IMR-90 (cell line): ENCODE results near the gene DEFB131B.
"Not testable (repeated sequence)": the region's sequence is repeated elsewhere in the genome, so short reads cannot be mapped to it uniquely, and the experiment has no call there.

Experiments
- CEBPB ChIP-seq: IDR thresholded peaks from 2 replicates; pipeline ENCODE4 v1.6.1; 2012; ENCODE audit warnings: low read depth, low read length, improper control_type of control experiment
- FOS ChIP-seq: fragments of 150-350 bp; IDR thresholded peaks from 2 replicates; pipeline ENCODE4 v1.6.1; 2016; ENCODE audit warnings: low read depth, low read length
- MXI1 ChIP-seq: IDR thresholded peaks from 2 replicates; pipeline ENCODE4 v1.6.1; 2012; ENCODE audit warnings: low read depth, mild to moderate bottlenecking, low read length, moderate library complexity, borderline replicate concordance
- POLR2A ChIP-seq: IDR thresholded peaks from 2 replicates; pipeline ENCODE4 v1.6.1; 2012; ENCODE audit warnings: mild to moderate bottlenecking, low read depth, low read length
- RAD21 ChIP-seq: IDR thresholded peaks from 2 replicates; pipeline ENCODE4 v1.6.1; 2012; ENCODE audit warnings: low read length, improper control_type of control experiment
- RFX5 ChIP-seq: IDR thresholded peaks from 2 replicates; pipeline ENCODE4 v1.8.0; 2012; ENCODE audit warnings: low read depth, mild to moderate bottlenecking, low read length, moderate library complexity
- TF ChIP-seq, protein P1 (sequence below): conservative IDR thresholded peaks from 2 replicates; pipeline ENCODE4 v1.5.1; 2012; ENCODE audit warnings: mild to moderate bottlenecking, low read depth, low read length, improper control_type of control experiment

DNA sequence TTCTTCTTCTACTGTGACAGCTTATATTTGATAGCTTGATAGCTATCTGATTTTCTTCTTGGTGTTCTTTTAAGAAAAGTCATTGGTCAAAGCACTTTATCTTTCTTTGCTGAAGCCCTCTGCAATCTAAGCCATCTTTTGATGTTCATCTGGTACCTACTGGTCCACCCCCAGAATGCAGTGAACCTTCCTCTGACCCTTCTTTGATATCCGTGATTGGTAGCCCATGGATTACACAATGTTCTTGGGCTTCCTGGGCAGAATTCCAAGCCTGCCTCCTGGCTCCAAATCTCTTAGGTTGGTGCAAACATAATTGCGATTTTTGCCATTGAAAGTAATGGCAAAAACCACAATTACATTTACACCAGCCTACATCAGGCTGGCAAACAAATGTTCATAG lies 2.0 kb upstream of the DEFB131B start:
- TF ChIP-seq, protein P1, sequence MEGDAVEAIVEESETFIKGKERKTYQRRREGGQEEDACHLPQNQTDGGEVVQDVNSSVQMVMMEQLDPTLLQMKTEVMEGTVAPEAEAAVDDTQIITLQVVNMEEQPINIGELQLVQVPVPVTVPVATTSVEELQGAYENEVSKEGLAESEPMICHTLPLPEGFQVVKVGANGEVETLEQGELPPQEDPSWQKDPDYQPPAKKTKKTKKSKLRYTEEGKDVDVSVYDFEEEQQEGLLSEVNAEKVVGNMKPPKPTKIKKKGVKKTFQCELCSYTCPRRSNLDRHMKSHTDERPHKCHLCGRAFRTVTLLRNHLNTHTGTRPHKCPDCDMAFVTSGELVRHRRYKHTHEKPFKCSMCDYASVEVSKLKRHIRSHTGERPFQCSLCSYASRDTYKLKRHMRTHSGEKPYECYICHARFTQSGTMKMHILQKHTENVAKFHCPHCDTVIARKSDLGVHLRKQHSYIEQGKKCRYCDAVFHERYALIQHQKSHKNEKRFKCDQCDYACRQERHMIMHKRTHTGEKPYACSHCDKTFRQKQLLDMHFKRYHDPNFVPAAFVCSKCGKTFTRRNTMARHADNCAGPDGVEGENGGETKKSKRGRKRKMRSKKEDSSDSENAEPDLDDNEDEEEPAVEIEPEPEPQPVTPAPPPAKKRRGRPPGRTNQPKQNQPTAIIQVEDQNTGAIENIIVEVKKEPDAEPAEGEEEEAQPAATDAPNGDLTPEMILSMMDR = not testable (repeated sequence)
- TF ChIP-seq CEBPB, FOS, RFX5, POLR2A, RAD21, MXI1: not testable (repeated sequence)
